ENCODE results near the gene CST2. TPM values are rescaled to one million over a fixed set of nuclear protein-coding genes. Genes with fewer than 3 reads are reported as not detected.
"Not testable (repeated sequence)": the region's sequence is repeated elsewhere in the genome, so short reads cannot be mapped to it uniquely, and the experiment has no call there.

The CST2 gene
- polyA plus RNA-seq, 1 donor (not counting 4 experiments of a cell fraction or from before 2014, with no cell fraction given), result not detected

- Histone ChIP-seq H3K79me2 (ENCODE audit: control insufficient read depth, insufficient read depth, low read length) (no peaks in the 10 kb centered on the region), H3K9me3 (ENCODE audit: control insufficient read depth, low read depth, low read length) (no peaks in the 10 kb centered on the region), H4K20me1 (ENCODE audit: control insufficient read depth, extremely low read depth, insufficient read depth, low read length) (no peaks in the 10 kb centered on the region), H3K27ac (ENCODE audit: control insufficient read depth, insufficient read depth, low read length) (no peak overlapping the region), H3K9me1 (ENCODE audit: control insufficient read depth, extremely low read depth, insufficient read depth, low read length) (no peaks in the 10 kb centered on the region), H3K9ac (ENCODE audit: control insufficient read depth, extremely low read depth, insufficient read depth, low read length) (no peak overlapping the region), H3K4me1 (ENCODE audit: control insufficient read depth, extremely low read depth, insufficient read depth, low read length) (no peaks in the 10 kb centered on the region), H3K4me2 (ENCODE audit: control insufficient read depth, extremely low read depth, insufficient read depth, low read depth, low read length) (no peak overlapping the region), H3K27me3 (ENCODE audit: control insufficient read depth, extremely low read depth, insufficient read depth, low read length) (no peaks in the 10 kb centered on the region), H3K36me3 (ENCODE audit: control insufficient read depth in 2 of 2, extremely low read depth in 1 of 2, insufficient read depth in 2 of 2, low read length in 2 of 2) (no peaks in the 10 kb centered on the region), H2AFZ (ENCODE audit: control insufficient read depth, low read length) (no peak overlapping the region), H3K4me3 (ENCODE audit: control insufficient read depth in 2 of 3, extremely low read depth in 1 of 3, insufficient read depth in 2 of 3, low read depth in 1 of 3, low read length in 3 of 3) (no peak overlapping the region)
- DNase-seq (ENCODE audit: low read depth, low spot score) (no peak), FAIRE-seq (no peak)
- TF ChIP-seq CTCF (optimal IDR thresholded peaks at IDR 0.05 in 1 of 3, IDR thresholded peaks at IDR 0.05 in 1 of 3, conservative IDR thresholded peaks at IDR 0.05 in 1 of 3; ENCODE audit: extremely low read depth in 1 of 3, insufficient read depth in 2 of 3, low read length in 3 of 3) (no peak), EZH2 (IDR thresholded peaks at IDR 0.05; ENCODE audit: low read length) (no peak)
- dilution Hi-C loops (cut with MboI; ENCODE audit: extremely low pct_ligation_motif_present, low sequenced_read_pairs), result no loop called here
Measured at GRCh38 chr20:23835716-23836115, 9.2 kb upstream of the CST2 start.

GRCh38 chr20:23832775-23833513 is 6.4 kb upstream of the CST2 start:
- TF ChIP-seq CTCF (optimal IDR thresholded peaks at IDR 0.05 in 1 of 3, IDR thresholded peaks at IDR 0.05 in 1 of 3, conservative IDR thresholded peaks at IDR 0.05 in 1 of 3; ENCODE audit: extremely low read depth in 1 of 3, insufficient read depth in 2 of 3, low read length in 3 of 3) (no peak), EZH2 (IDR thresholded peaks at IDR 0.05; ENCODE audit: low read length) (no peak)
- Histone ChIP-seq H3K9ac (ENCODE audit: control insufficient read depth, extremely low read depth, insufficient read depth, low read length) (no peak overlapping the region), H3K4me1 (ENCODE audit: control insufficient read depth, extremely low read depth, insufficient read depth, low read length) (no peaks in the 10 kb centered on the region), H4K20me1 (ENCODE audit: control insufficient read depth, extremely low read depth, insufficient read depth, low read length) (no peaks in the 10 kb centered on the region), H3K79me2 (ENCODE audit: control insufficient read depth, insufficient read depth, low read length) (no peaks in the 10 kb centered on the region), H3K9me1 (ENCODE audit: control insufficient read depth, extremely low read depth, insufficient read depth, low read length) (no peaks in the 10 kb centered on the region), H3K27me3 (ENCODE audit: control insufficient read depth, extremely low read depth, insufficient read depth, low read length) (no peaks in the 10 kb centered on the region), H2AFZ (ENCODE audit: control insufficient read depth, low read length) (no peak overlapping the region), H3K4me2 (ENCODE audit: control insufficient read depth, extremely low read depth, insufficient read depth, low read depth, low read length) (no peak overlapping the region), H3K4me3 (ENCODE audit: control insufficient read depth in 2 of 3, extremely low read depth in 1 of 3, insufficient read depth in 2 of 3, low read depth in 1 of 3, low read length in 3 of 3) (no peak overlapping the region), H3K9me3 (ENCODE audit: control insufficient read depth, low read depth, low read length) (no peaks in the 10 kb centered on the region), H3K36me3 (ENCODE audit: control insufficient read depth in 2 of 2, extremely low read depth in 1 of 2, insufficient read depth in 2 of 2, low read length in 2 of 2) (no peaks in the 10 kb centered on the region), H3K27ac (ENCODE audit: control insufficient read depth, insufficient read depth, low read length) (no peak overlapping the region)
- FAIRE-seq (no peak), DNase-seq (ENCODE audit: low read depth, low spot score) (no peak)
- dilution Hi-C loops (cut with MboI; ENCODE audit: extremely low pct_ligation_motif_present, low sequenced_read_pairs), result no loop called here

- FAIRE-seq; DNase-seq (ENCODE audit: low read depth, low spot score); H3K27me3 ChIP-seq (ENCODE audit: control insufficient read depth, extremely low read depth, insufficient read depth, low read length); dilution Hi-C loops (cut with MboI; ENCODE audit: extremely low pct_ligation_motif_present, low sequenced_read_pairs); H3K4me3 ChIP-seq (ENCODE audit: control insufficient read depth in 2 of 3, extremely low read depth in 1 of 3, insufficient read depth in 2 of 3, low read depth in 1 of 3, low read length in 3 of 3); H3K9me3 ChIP-seq (ENCODE audit: control insufficient read depth, low read depth, low read length); H3K4me2 ChIP-seq (ENCODE audit: control insufficient read depth, extremely low read depth, insufficient read depth, low read depth, low read length); H2AFZ ChIP-seq (ENCODE audit: control insufficient read depth, low read length); H3K9me1 ChIP-seq (ENCODE audit: control insufficient read depth, extremely low read depth, insufficient read depth, low read length); H3K4me1 ChIP-seq (ENCODE audit: control insufficient read depth, extremely low read depth, insufficient read depth, low read length); H3K9ac ChIP-seq (ENCODE audit: control insufficient read depth, extremely low read depth, insufficient read depth, low read length); H3K36me3 ChIP-seq (ENCODE audit: control insufficient read depth in 2 of 2, extremely low read depth in 1 of 2, insufficient read depth in 2 of 2, low read length in 2 of 2); H3K79me2 ChIP-seq (ENCODE audit: control insufficient read depth, insufficient read depth, low read length); H4K20me1 ChIP-seq (ENCODE audit: control insufficient read depth, extremely low read depth, insufficient read depth, low read length); H3K27ac ChIP-seq (ENCODE audit: control insufficient read depth, insufficient read depth, low read length): not testable (repeated sequence)
Measured at GRCh38 chr20:23831961-23832360, 5.4 kb upstream of the CST2 start.

Data from keratinocyte (primary cell).